Measurements from ENCODE around the gene RWDD2A. TPM values are rescaled to one million over a fixed set of nuclear protein-coding genes. Genes with fewer than 3 reads are reported as not detected.
"Not testable (repeated sequence)": the region's sequence is repeated elsewhere in the genome, so short reads cannot be mapped to it uniquely, and the experiment has no call there.

Gene RWDD2A
- total RNA-seq, 4 donors from 2014 or later, result 1.1 to 2.2 (median 1.7) TPM

DNA sequence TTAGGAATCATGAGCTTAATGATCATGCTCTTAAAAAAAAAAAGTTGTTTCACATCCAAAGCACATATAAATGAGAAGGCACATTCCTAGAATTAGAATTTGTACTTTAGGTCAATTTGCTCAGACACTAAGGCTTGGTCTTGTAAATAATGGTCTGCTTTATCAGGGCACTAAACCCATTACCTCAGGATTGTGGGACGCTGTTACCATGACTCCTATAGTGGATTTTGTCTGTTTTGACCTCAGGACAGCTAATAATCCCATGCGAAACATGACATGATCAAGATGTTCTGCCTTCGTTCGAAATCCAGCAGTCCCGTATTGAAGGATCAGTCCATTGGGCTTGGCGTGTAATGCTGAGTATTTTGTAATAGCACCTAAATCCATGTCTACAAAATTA is 2.5 kb upstream of the RWDD2A start:
- WGBS, 2 donors, result 93% methylated on average over 6 of the region's 6 CpGs
- intact Hi-C loops (cut with DNase I; ENCODE audit: low total_unique reads), result no loop called here
- H3K4me3 ChIP-seq (ENCODE audit: low read depth, poor library complexity, severe bottlenecking), result no peak overlapping the region

DNA sequence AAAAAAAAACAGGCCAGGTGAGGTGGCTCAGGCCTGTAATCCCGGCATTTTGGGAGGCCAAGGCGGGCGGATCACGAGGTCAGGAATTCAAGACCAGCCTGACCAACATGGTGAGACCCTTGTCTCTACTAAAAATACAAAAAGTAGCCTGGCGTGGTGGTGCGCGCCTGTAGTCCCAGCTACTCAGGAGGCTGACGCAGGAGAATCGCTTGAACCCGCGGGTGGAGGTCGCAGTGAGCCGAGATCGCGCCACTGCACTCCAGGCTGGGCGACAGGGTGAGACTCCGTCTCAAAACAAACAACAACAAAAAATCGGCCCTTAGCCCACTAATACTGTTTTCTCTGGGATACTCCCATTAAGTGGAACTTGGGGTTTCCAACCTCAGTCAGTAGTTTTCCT is 1.2 kb upstream of the RWDD2A start:
- 93% methylated on average over 18 of the region's 18 CpGs for WGBS, 2 donors
- H3K4me3 ChIP-seq (ENCODE audit: low read depth, poor library complexity, severe bottlenecking); intact Hi-C loops (cut with DNase I; ENCODE audit: low total_unique reads); DNase-seq (ENCODE audit: low spot score in 2 of 2): not testable (repeated sequence)

More for the DNA sequence above, 2.5 kb upstream of the RWDD2A start:
- TF ChIP-seq POLR2A (IDR thresholded peaks at IDR 0.05), result no peak
- no peak for TF ChIP-seq CTCF (IDR thresholded peaks at IDR 0.05)
- DNase-seq (ENCODE audit: low spot score in 2 of 2), result no peak

GRCh38 chr6:83192456-83192855 is 701 bp upstream of the RWDD2A start:
- DNase-seq (ENCODE audit: low spot score in 2 of 2), result no peak
- H3K4me3 ChIP-seq (ENCODE audit: low read depth, poor library complexity, severe bottlenecking), result peak overlapping the region; percentile 82
- TF ChIP-seq CTCF (IDR thresholded peaks at IDR 0.05) (no peak), POLR2A (IDR thresholded peaks at IDR 0.05) (no peak)
- 0 to 1% methylated on average over 4 of the region's 4 CpGs for WGBS, 2 donors
- intact Hi-C loops (cut with DNase I; ENCODE audit: low total_unique reads), result no loop called here

DNA sequence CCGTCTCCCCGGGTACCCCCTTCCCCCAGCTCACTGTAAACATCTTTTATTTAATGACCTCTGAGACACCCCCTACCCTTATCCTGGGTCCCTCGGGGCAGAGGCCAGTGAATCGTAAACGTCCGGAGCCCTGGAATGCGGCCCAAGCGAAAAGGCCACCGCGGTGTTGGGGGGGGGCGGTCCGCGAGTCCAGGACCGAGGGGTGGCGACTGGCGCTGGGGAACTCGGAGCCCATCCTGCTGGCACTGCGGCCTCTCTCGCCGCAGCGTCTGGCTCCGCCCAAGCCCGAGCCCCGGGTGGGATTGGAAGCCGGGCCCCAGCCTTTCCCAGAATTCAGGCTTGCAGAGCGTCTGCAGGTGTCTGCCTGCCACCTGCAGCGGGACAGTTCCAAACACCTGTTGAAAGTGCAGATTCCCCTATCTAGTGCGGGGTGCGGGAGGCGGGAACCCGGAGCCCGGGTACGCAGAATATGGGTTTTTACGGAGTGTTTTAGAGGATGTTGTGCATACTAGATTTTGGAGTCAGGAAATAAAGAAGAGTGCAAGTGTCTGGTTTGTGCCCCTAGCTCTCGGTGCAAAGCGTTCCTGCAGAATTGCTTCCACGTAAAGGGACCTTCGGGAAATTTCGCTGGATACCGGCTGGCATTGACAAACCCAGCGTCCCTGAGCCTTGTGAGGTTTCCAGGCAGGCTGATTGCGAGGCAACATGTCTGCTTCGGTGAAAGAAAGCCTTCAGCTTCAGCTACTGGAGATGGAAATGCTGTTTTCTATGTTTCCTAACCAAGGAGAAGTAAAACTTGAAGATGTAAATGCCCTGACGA is 800 bp downstream of the RWDD2A start:
- intact Hi-C loops (cut with DNase I; ENCODE audit: low total_unique reads), result no loop called here
- peak in 1 of 2 donors; percentile 90 for DNase-seq (ENCODE audit: low spot score in 2 of 2)
- H3K4me3 ChIP-seq (ENCODE audit: low read depth, poor library complexity, severe bottlenecking), result peak overlapping the region; percentile 82
- no peak for TF ChIP-seq POLR2A (IDR thresholded peaks at IDR 0.05)
- TF ChIP-seq CTCF (IDR thresholded peaks at IDR 0.05), result no peak
- WGBS, 2 donors, result 3 to 8% methylated on average over 32 to 41 of the region's 44 CpGs

DNA sequence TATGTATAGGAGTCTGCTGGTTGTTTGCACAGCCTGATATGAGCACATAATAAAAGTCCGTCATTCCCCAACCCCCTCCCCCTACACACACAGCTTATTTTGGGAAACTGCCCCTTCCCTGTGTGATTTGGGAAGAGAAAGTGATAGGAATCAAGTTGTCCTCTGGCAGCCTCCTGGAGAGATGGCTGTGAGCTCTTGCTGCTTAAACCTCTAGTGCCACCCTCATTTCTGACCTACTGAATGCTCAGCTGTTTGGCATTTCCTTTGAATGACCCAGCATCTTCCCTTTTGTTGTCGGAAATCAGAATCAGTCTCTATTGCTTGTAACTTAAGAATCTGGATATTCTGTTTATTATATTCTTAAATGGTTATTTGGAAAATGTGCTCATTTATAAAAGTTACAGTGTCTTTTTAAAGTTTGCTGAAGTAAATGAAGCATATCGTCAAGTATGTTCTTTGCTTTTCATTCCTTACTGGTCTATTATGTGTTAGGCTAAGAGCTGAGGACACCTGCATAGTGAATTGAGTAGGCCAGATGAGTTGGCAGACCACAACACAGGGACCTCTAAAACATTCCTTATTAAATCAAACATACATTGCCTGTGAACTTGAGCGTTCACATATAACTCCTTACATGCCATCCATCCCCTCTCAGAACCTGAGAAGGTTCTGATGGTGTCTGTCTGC is 5.5 kb downstream of the RWDD2A start:
- 92 to 97% methylated on average over 4 of the region's 4 CpGs for WGBS, 2 donors
- no peak overlapping the region for H3K4me3 ChIP-seq (ENCODE audit: low read depth, poor library complexity, severe bottlenecking)
- intact Hi-C loops (cut with DNase I; ENCODE audit: low total_unique reads), result no loop called here
- DNase-seq (ENCODE audit: low spot score in 2 of 2), result no peak
- TF ChIP-seq CTCF (IDR thresholded peaks at IDR 0.05), result no peak
- TF ChIP-seq POLR2A (IDR thresholded peaks at IDR 0.05), result no peak

DNA sequence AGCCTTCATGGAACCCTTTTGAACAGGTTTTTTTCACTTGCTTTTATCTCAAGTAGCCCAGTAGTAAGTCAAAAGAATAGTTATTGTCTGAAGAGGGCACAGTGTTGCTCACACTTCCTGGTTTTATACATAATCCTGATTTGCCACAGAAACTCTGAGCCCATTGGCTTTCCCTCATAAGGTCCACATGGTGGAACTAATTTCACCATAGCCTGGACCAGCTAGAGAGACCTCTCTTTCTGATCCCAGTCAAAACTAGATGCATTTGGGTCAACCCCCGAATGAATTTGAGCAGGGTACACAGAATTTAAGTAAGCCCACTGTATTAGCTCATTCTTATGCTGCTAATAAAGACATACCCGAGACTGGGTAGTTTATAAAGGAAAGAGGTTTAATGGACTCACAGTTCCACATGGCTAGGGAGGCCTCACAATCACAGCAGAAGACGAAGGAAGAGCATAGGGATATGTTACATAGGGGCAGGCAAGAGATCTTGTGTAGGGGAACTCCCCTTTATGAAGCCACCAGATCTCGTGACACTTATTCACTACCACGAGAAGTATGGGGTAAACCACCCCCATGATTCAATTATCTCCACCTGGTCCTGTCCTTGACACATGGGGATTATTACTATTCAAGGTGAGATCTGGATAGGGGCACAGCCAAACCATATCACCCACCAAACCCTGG is 6.2 kb downstream of the RWDD2A start:
- WGBS, 2 donors, result 92 to 93% methylated on average over 5 of the region's 5 CpGs
- intact Hi-C loops (cut with DNase I; ENCODE audit: low total_unique reads), result no loop called here
- no peak overlapping the region for H3K4me3 ChIP-seq (ENCODE audit: low read depth, poor library complexity, severe bottlenecking)
- TF ChIP-seq CTCF (IDR thresholded peaks at IDR 0.05), result no peak
- TF ChIP-seq POLR2A (IDR thresholded peaks at IDR 0.05), result no peak
- no peak for DNase-seq (ENCODE audit: low spot score in 2 of 2)

Data from lower leg skin (tissue), 4 donors.